Astrocyte (in vitro differentiated cells and primary cell): ENCODE results near the gene URB1.

Source experiments
- CTCF ChIP-seq: IDR thresholded peaks from 2 replicates; pipeline ENCODE4 v1.5.1; 2011; ENCODE audit warnings: low read depth, mild to moderate bottlenecking, inconsistent platforms, low read length, moderate library complexity; ENCODE audit not compliant: insufficient read depth
- EZH2 ChIP-seq: IDR thresholded peaks from 2 replicates; pipeline ENCODE4 v1.6.1; 2012; ENCODE audit warnings: mild to moderate bottlenecking, low read length, inconsistent platforms; ENCODE audit not compliant: insufficient read depth

GRCh38 chr21:32334980-32335531 lies 57.8 kb downstream of the URB1 start:
- TF ChIP-seq CTCF (no peak), EZH2 (no peak)
